Activated T-helper 1 cell treated with anti-CD3 and anti-CD28 coated beads, Interleukin-12 subunit alpha, Interleukin-12 subunit beta, Interleukin-2, Interleukin-4 antibody, amounts not matched to agents 30 ng/mL and 10 ng/mL and 1 ng/mL, durations not matched to agents 14 hours and 24 hours and 36 hours (primary cell): ENCODE measurements around the gene KDM5C. TPM values are rescaled to one million over a fixed set of nuclear protein-coding genes. Genes with fewer than 3 reads are reported as not detected.
A peak's percentile ranks its signal among the peaks of the same experiment; 100 is the strongest.

ENCODE experiments used
- DNase-seq: peaks from one replicate; pipeline ENCODE4 v3.0.0; 2021; ENCODE audit warnings: low spot score
- H3K27ac Mint-ChIP-seq: one replicate; pipeline ENCODE4 v1.8.0; 2021; ENCODE audit warnings: mild to moderate bottlenecking, mixed read lengths
- H3K27me3 Mint-ChIP-seq: one replicate; pipeline ENCODE4 v1.8.0; 2022; ENCODE audit warnings: mild to moderate bottlenecking, moderate library complexity, mixed read lengths; ENCODE audit not compliant: insufficient read depth
- H3K36me3 Mint-ChIP-seq: one replicate; pipeline ENCODE4 v1.8.0; 2021; ENCODE audit warnings: low read depth, mixed read lengths
- H3K4me1 Mint-ChIP-seq: one replicate; pipeline ENCODE4 v1.8.0; 2021; ENCODE audit warnings: low read depth, mixed read lengths
- H3K4me3 Mint-ChIP-seq: one replicate; pipeline ENCODE4 v1.8.0; 2021; ENCODE audit warnings: mild to moderate bottlenecking, moderate library complexity, mixed read lengths
- H3K9me3 Mint-ChIP-seq: one replicate; pipeline ENCODE4 v1.8.0; 2021; ENCODE audit warnings: mixed read lengths
- intact Hi-C: fragments of 100-400 bp; cut with micrococcal nuclease; formaldehyde crosslinking; loops from one replicate; pipeline ENCODE4 v1.15.1; 2024
- total RNA-seq: library from RNA; stranded (reverse); gene quantifications from 2 replicates; pipeline ENCODE4 v1.2.3, GENCODE V29; 2022

Gene KDM5C
- total RNA-seq, 1 donor from 2014 or later, result 115 TPM

DNA sequence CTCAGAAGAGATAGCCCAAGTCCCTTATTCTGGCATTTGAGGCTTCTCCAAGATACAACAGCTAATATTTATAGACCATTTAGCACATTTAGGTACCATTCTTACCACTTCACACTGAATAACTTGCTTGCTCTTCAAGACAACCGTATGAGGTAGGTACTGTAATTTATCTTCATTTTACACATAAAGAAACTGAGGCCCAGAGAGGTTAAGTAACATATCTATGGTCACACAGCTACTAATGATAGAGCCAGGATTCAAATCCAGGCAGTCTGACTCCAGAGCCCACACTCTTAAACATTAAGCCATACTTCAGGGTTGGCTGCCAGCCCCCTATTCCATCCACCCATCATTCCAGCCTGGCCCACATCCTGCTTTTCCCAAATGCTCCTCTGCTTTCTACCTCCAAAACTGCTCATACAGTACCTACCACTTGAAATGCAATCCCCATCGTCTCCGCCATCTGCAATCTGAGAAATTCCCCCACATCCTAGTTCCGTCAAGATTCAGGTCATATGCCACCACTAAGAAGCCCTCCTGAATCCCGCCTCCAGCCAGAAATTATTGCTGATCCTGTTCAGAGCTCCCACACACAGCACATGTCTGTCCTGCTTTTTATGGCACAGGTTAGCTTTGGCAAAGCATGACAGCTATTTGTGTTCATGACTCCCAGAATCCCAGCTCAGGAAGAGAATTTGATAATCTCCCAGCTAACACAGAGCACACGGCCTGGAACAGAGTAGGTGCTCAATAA is 32.8 kb upstream of the KDM5C start:
- Mint-ChIP-seq H3K27me3 (no peaks in the 10 kb centered on the region), H3K36me3 (no peaks in the 10 kb centered on the region), H3K4me3 (no peak overlapping the region), H3K9me3 (no peaks in the 10 kb centered on the region), H3K27ac (no peak overlapping the region), H3K4me1 (peaks cover 14% of the 10 kb centered on the region)
- intact Hi-C loops, result no loop called here
- DNase-seq, result no peak

DNA sequence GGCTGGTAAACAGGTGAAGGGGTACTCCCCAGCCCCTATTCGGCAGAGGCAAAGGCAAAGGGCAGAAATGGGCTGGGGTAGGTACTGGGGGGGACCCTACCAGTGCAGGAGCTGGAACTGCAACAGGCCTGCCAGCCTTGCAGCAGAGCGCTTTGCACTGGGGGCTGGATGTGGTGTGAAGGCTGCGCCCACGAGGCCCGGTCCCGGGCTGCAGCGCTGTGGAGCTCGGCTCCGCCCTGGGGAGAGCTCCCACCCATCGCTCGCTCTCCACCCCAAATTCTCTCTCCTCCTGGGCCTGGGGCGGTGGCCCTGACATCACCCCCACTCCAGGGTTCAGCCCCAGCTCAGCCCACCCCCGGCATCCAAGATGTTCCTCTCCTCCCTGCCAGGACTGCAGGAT is 32.2 kb upstream of the KDM5C start:
- no peak overlapping the region for H3K4me3 Mint-ChIP-seq
- intact Hi-C loops, result no loop called here
- H3K27ac Mint-ChIP-seq, result no peak overlapping the region
- H3K36me3 Mint-ChIP-seq, result no peaks in the 10 kb centered on the region
- no peaks in the 10 kb centered on the region for H3K27me3 Mint-ChIP-seq
- peaks cover 10% of the 10 kb centered on the region for H3K4me1 Mint-ChIP-seq
- no peaks in the 10 kb centered on the region for H3K9me3 Mint-ChIP-seq
- no peak for DNase-seq

DNA sequence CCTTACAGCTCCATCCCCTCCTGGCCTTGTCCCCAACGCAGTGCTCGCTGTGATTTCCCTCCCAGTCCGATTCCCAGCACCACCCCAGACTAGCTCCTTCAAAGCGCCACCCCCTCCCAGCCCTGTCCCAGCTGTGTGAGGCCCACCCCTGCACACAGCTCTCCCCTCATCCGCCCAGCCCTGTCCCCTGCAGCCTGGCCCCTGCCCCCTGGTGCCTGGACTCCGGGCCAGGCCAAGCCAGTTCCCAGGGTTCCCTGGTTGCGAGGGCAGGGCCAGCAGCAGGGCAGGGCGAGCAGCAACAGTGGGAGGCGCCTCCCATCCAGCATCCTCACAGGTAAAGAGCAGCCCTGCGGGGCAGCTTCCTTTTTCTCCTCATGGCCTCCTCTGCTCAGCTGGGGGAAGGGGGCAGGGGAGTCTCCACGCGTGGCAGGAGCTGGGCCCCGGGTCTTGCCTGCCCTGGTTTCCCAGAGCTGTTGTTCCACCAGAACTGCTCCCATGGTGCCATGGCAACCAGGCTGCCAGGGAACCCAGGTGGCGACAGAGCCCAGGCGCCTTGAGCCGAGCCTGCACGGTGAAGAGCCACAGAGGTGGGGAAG is 31.5 kb upstream of the KDM5C start:
- Mint-ChIP-seq H3K27me3 (no peaks in the 10 kb centered on the region), H3K9me3 (no peaks in the 10 kb centered on the region), H3K27ac (no peak overlapping the region), H3K4me3 (no peak overlapping the region), H3K4me1 (peaks cover 3% of the 10 kb centered on the region), H3K36me3 (no peaks in the 10 kb centered on the region)
- intact Hi-C loops, result no loop called here
- DNase-seq, result no peak

GRCh38 chrX:53255738-53256191 is 30.8 kb upstream of the KDM5C start:
- H3K36me3 Mint-ChIP-seq, result no peaks in the 10 kb centered on the region
- no peak overlapping the region for H3K4me3 Mint-ChIP-seq
- H3K27ac Mint-ChIP-seq, result no peak overlapping the region
- no peaks in the 10 kb centered on the region for H3K27me3 Mint-ChIP-seq
- no peaks in the 10 kb centered on the region for H3K4me1 Mint-ChIP-seq
- intact Hi-C loops, result no loop called here
- DNase-seq, result no peak
- no peaks in the 10 kb centered on the region for H3K9me3 Mint-ChIP-seq

DNA sequence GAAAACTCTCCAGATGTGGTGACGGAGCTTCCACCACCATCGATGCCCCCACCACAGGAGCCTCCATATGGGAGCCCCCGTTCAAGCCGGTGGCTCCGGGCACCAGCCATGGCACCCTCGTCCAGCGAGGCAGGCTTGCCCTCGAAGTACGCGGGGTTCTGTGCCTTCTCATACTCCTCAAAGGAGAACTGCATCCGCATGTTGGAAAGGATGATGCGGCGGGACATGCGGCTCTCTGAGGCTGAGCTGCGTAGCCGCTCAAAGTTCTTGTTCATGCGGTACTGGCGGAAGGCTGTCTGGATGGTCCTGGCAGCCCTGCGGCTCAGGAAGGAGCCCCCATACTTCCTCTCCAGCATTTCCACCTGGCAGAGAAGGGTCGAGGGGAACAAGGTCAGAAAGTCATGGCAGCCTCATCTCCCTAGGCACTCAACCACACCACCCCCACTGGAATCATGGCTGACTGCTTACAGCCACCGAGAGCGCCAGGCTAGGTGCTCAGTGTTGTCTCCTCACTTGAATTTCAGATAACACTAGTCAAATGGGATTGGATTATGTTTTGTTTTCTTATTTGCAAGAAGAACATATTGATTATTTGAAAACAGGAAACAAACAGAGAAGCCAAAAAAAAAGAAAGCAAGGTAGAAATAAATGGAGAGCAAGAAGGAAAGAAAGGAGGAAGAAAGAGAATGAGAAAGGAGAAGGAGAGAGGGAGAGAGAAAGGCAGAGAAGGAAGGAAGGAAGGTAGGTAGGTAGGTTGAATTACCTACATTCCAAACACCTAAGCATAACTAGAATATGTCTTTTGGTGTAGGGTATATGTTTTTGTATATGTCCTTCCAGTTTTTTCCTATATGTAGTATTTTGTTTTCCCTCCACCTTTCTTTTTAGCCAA is 29.8 kb upstream of the KDM5C start:
- intact Hi-C loops, result no loop called here
- no peak overlapping the region for H3K27ac Mint-ChIP-seq
- H3K36me3 Mint-ChIP-seq, result no peaks in the 10 kb centered on the region
- no peaks in the 10 kb centered on the region for H3K27me3 Mint-ChIP-seq
- no peak for DNase-seq
- H3K4me1 Mint-ChIP-seq, result no peaks in the 10 kb centered on the region
- no peaks in the 10 kb centered on the region for H3K9me3 Mint-ChIP-seq
- H3K4me3 Mint-ChIP-seq, result no peak overlapping the region

DNA sequence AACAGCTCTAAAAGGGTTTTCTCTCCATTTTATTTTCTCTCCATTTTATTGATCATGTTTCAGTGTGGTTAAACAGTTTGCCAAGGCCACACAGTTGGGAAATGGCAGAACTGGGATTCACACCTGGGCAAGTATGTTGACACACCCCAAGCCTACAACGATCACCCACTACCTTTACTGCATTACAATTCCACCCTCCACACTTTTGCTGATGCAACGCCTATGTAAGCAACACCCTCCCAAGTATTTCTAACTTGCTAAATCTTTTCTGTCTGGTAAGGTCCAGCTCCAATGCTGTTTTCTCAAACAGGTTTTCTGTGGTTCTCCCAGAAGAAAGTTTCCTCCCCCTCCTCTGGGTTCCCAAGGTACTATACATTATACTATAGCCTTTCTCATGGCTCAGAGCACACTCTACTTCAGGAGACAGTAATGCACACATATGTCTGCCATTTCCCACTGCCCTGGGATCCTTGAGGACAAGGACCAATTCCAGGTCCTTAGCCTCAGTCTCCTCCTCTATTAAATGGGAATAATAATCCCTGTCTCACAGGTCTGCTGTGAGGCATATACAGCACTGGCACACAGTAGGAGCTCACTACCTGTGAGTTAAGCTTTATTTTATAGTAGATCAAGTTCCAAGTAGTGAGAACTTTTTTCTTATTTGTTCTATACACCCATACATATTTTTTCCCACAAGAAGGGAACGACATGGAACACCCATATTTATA is 28.4 kb upstream of the KDM5C start:
- H3K4me1 Mint-ChIP-seq, result no peaks in the 10 kb centered on the region
- no peaks in the 10 kb centered on the region for H3K36me3 Mint-ChIP-seq
- DNase-seq, result no peak
- no peak overlapping the region for H3K4me3 Mint-ChIP-seq
- intact Hi-C loops, result no loop called here
- H3K27ac Mint-ChIP-seq, result peak overlapping the region; percentile 60
- no peaks in the 10 kb centered on the region for H3K9me3 Mint-ChIP-seq
- H3K27me3 Mint-ChIP-seq, result no peaks in the 10 kb centered on the region

GRCh38 chrX:53251307-53251706 is 26.3 kb upstream of the KDM5C start:
- no peaks in the 10 kb centered on the region for H3K4me1 Mint-ChIP-seq
- no peak overlapping the region for H3K4me3 Mint-ChIP-seq

GRCh38 chrX:53250556-53250955 is 25.5 kb upstream of the KDM5C start:
- DNase-seq, result no peak
- H3K4me3 Mint-ChIP-seq, result no peak overlapping the region
- H3K27ac Mint-ChIP-seq, result no peak overlapping the region
- no peaks in the 10 kb centered on the region for H3K36me3 Mint-ChIP-seq
- H3K27me3 Mint-ChIP-seq, result peaks cover 3% of the 10 kb centered on the region
- no peaks in the 10 kb centered on the region for H3K9me3 Mint-ChIP-seq
- no peaks in the 10 kb centered on the region for H3K4me1 Mint-ChIP-seq
- intact Hi-C loops, result no loop called here

More at GRCh38 chrX:53251307-53251706, 26.3 kb upstream of the KDM5C start:
- intact Hi-C loops, result no loop called here
- H3K27ac Mint-ChIP-seq, result no peak overlapping the region
- H3K36me3 Mint-ChIP-seq, result no peaks in the 10 kb centered on the region
- H3K9me3 Mint-ChIP-seq, result no peaks in the 10 kb centered on the region
- peaks cover 1% of the 10 kb centered on the region for H3K27me3 Mint-ChIP-seq
- DNase-seq, result no peak

DNA sequence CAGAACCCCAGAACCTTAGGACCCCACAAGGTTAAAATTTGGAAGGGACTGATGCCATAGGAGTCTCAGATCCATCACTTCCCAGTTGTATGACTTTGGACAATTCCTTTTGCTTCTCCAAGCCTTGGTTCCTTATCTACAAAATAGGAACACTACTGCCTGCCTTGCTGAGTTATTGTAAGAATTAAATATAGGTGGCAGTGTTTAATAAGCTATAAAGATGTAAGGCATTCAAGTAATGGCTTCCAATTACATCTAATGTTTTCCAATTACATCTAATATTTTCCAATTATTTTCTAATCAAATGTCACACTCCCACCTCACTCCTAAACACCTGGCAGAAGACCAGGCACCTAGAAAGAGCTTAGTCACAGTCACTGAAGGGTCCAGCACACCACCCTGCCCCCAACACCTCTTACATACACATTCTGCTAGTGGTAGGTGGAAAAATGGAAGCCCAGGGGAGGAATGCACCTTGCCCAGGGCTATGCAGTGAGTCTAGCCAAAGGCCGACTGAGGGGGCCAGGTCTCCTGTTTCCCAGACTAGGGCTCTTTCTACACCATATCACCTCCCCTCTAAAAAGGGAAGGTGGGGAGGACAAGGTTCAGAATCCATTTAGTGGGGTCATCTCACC is 24.5 kb upstream of the KDM5C start:
- Mint-ChIP-seq H3K9me3 (no peaks in the 10 kb centered on the region), H3K4me3 (no peak overlapping the region), H3K4me1 (no peaks in the 10 kb centered on the region), H3K27ac (no peak overlapping the region), H3K36me3 (no peaks in the 10 kb centered on the region), H3K27me3 (peaks cover 3% of the 10 kb centered on the region)
- no peak for DNase-seq
- intact Hi-C loops, result no loop called here

DNA sequence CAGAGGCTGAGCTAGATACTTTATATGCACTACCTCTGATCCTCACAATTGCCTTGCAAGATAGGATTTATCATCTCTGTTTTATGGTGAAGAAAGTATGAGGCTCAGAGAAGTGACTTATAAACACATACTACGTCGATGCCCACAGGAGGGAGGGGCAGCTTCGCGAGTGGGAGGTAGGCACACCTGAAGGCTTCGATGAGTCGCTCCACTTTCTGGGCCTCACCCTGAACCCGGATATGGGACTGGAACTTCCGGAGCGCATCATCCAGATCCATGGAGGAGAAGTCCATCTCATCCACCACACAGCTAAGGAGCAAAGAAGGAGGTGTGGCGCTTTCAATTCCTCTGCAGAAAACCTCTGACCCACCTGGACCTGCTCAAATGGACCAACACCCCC is 22.9 kb upstream of the KDM5C start:
- Mint-ChIP-seq H3K9me3 (no peaks in the 10 kb centered on the region), H3K36me3 (no peaks in the 10 kb centered on the region)

GRCh38 chrX:53246231-53246630 is 21.2 kb upstream of the KDM5C start:
- Mint-ChIP-seq H3K27me3 (peaks cover 3% of the 10 kb centered on the region), H3K27ac (no peak overlapping the region), H3K9me3 (no peaks in the 10 kb centered on the region), H3K4me1 (no peaks in the 10 kb centered on the region), H3K36me3 (no peaks in the 10 kb centered on the region), H3K4me3 (no peak overlapping the region)
- intact Hi-C loops, result no loop called here
- no peak for DNase-seq

More for the DNA sequence above, 22.9 kb upstream of the KDM5C start:
- no peak overlapping the region for H3K4me3 Mint-ChIP-seq
- DNase-seq, result no peak
- H3K27ac Mint-ChIP-seq, result no peak overlapping the region
- H3K27me3 Mint-ChIP-seq, result peaks cover 3% of the 10 kb centered on the region
- H3K4me1 Mint-ChIP-seq, result no peaks in the 10 kb centered on the region
- intact Hi-C loops, result no loop called here

DNA sequence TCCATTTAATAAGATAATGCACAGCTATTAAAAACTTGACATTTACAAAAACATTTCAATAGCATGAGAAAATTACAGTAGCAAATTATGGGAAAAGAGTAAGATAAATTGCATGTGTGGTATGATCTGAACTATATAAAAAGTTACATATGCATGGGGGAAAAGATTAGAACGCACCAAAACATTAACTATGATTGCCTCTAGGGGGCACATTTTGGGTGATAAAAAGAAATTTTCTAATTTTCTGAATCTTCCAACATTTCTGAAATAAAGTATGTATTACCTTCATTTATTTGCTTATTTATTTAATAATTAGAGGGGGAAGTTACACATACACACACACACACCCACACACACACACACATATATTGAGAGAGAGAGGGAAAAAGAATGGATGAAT is 19.6 kb upstream of the KDM5C start:
- no peak overlapping the region for H3K4me3 Mint-ChIP-seq
- H3K36me3 Mint-ChIP-seq, result no peaks in the 10 kb centered on the region
- intact Hi-C loops, result no loop called here
- no peaks in the 10 kb centered on the region for H3K9me3 Mint-ChIP-seq
- H3K27ac Mint-ChIP-seq, result no peak overlapping the region
- H3K4me1 Mint-ChIP-seq, result no peaks in the 10 kb centered on the region
- peaks cover 3% of the 10 kb centered on the region for H3K27me3 Mint-ChIP-seq
- DNase-seq, result no peak
